HepG2 (cell line): Measurements from ENCODE around the gene CHMP1A. TPM values are rescaled to one million over a fixed set of nuclear protein-coding genes. Genes with fewer than 3 reads are reported as not detected.

ENCODE experiments used
- ATAC-seq: fragments of 200-7000 bp; cut with Tn5 transposase; 3 replicates; pipeline ENCODE4 v1.9.1; 2020; ENCODE audit warnings: mild to moderate bottlenecking, moderate library complexity
- BruUV-seq: library from RNA; stranded (reverse); fragments of 400-500 nt; replicated peaks from 2 replicates; lab custom pipeline; 2021; lab: Mats Ljungman, UMichigan
- CTCF ChIA-PET: fragments of 300-600 bp; formaldehyde crosslinking; extraction: SDS; loops from one replicate; lab custom pipeline; 2021; ENCODE audit warnings: low total read pairs, inconsistent platforms, low intra/inter-chr PET ratio; lab: Yijun Ruan, JAX
- POLR2A ChIA-PET: fragments of 350-600 bp; sonication (Branson Sonifier 250); formaldehyde crosslinking; loops from one replicate; lab custom pipeline; 2020; ENCODE audit warnings: antibody characterized with exemption, inconsistent platforms; lab: Yijun Ruan, JAX
- DNase-seq: peaks from one replicate; pipeline ENCODE4 v3.0.0-alpha.2; 2015; ENCODE audit warnings: low spot score
- FAIRE-seq: peaks from 3 replicates; lab custom pipeline; 2011; peaks lifted over from hg19 to GRCh38; lab: Jason Lieb, UNC
- H2AFZ ChIP-seq: one replicate; pipeline ENCODE4 v1.6.1; 2011; ENCODE audit warnings: low read length, inconsistent platforms
- H3K27ac ChIP-seq: fragments of 300-600 bp; 3 replicates; pipeline ENCODE4 v1.8.0; 2011; ENCODE audit warnings: mixed run types, mild to moderate bottlenecking, mixed read lengths, low read length, inconsistent platforms; ENCODE audit not compliant: insufficient read depth; ENCODE audit errors: extremely low read length
- H3K27me3 ChIP-seq, 2 experiments: fragments of 200-600 bp in 1 of 2; 2 replicates in 1 of 2; 3 replicates in 1 of 2; pipeline versions ENCODE4 v1.6.0 to v1.8.0; 2011; ENCODE audit warnings: low read length in 2 of 2, mild to moderate bottlenecking in 2 of 2, moderate library complexity in 2 of 2, inconsistent platforms in 1 of 2; ENCODE audit not compliant: insufficient read depth in 2 of 2, control insufficient read depth in 1 of 2
- H3K36me3 ChIP-seq, 2 experiments: fragments of 200-600 bp in 1 of 2; replicated peaks in 1 of 2; 2 replicates in 1 of 2; 3 replicates in 1 of 2; pipeline versions ENCODE4 v1.5.1 to v1.8.0; 2011; ENCODE audit warnings: low read length in 2 of 2, inconsistent platforms in 1 of 2; ENCODE audit not compliant: insufficient read depth in 2 of 2, control insufficient read depth in 1 of 2
- H3K4me1 ChIP-seq: 2 replicates; pipeline ENCODE4 v1.5.1; 2012; ENCODE audit warnings: low read length, inconsistent platforms; ENCODE audit not compliant: insufficient read depth
- H3K4me2 ChIP-seq: 2 replicates; pipeline ENCODE4 v1.6.0; 2011; ENCODE audit warnings: low read depth, low read length, inconsistent platforms
- H3K4me3 ChIP-seq, 3 experiments: fragments of 200-600 bp in 1 of 3; sonication (generic), shearing (Covaris generic) in 1 of 3; replicated peaks in 1 of 3; 2 replicates each; pipeline ENCODE4 v1.5.1; 2011 to 2016; ENCODE audit warnings: low read length in 3 of 3, inconsistent platforms in 2 of 3, low read depth in 2 of 3, mild to moderate bottlenecking in 2 of 3, control low read depth in 1 of 3, mixed read lengths in 1 of 3; ENCODE audit not compliant: insufficient read depth in 1 of 3
- H3K79me2 ChIP-seq: one replicate; pipeline ENCODE4 v1.6.1; 2011; ENCODE audit warnings: low read length, inconsistent platforms; ENCODE audit not compliant: insufficient read depth
- H3K9ac ChIP-seq: 2 replicates; pipeline ENCODE4 v1.6.0; 2011; ENCODE audit warnings: mild to moderate bottlenecking, low read depth, low read length, inconsistent platforms; ENCODE audit not compliant: insufficient read depth
- H3K9me3 ChIP-seq: 2 replicates; pipeline ENCODE4 v1.5.1; 2012; ENCODE audit warnings: mild to moderate bottlenecking, low read length
- H4K20me1 ChIP-seq: 2 replicates; pipeline ENCODE4 v1.6.0; 2011; ENCODE audit warnings: inconsistent platforms, mild to moderate bottlenecking, low read length, moderate library complexity; ENCODE audit not compliant: insufficient read depth
- AHR ChIP-seq: IDR thresholded peaks from 2 replicates; pipeline ENCODE4 v1.6.1; 2018; ENCODE audit warnings: missing genetic modification reagents, missing compliant biosample characterization
- FOXA1 ChIP-seq, 2 experiments: fragments of 450-650 bp in 1 of 2; sonication (generic) in 1 of 2; formaldehyde crosslinking in 1 of 2; IDR thresholded peaks; 2 replicates each; pipeline versions ENCODE4 v1.4.0 to v1.6.1; 2016 to 2020; ENCODE audit warnings: missing genetic modification reagents in 1 of 2
- GATA4 ChIP-seq: sonication (generic); IDR thresholded peaks from 2 replicates; pipeline ENCODE4 v1.6.1; 2016; ENCODE audit warnings: antibody characterized with exemption, low read depth, borderline replicate concordance
- MAFK ChIP-seq, 2 experiments: IDR thresholded peaks in 1 of 2; conservative IDR thresholded peaks in 1 of 2; 2 replicates each; pipeline ENCODE4 v1.6.1; 2011; ENCODE audit warnings: improper control_type of control experiment in 2 of 2, low read length in 2 of 2
- MTA3 ChIP-seq: sonication (generic); formaldehyde crosslinking; IDR thresholded peaks from 2 replicates; pipeline ENCODE4 v1.4.0; 2020; ENCODE audit warnings: missing genetic modification reagents
- NKX3-1 ChIP-seq: sonication (generic); formaldehyde crosslinking; IDR thresholded peaks from 2 replicates; pipeline ENCODE4 v1.5.0; 2020; ENCODE audit warnings: missing genetic modification reagents
- NRL ChIP-seq: sonication (generic); formaldehyde crosslinking; IDR thresholded peaks from 2 replicates; pipeline ENCODE4 v1.5.0; 2020; ENCODE audit warnings: missing genetic modification reagents, mild to moderate bottlenecking, moderate library complexity, borderline replicate concordance
- PHB2 ChIP-seq: fragments of 450-650 bp; IDR thresholded peaks from 2 replicates; pipeline ENCODE4 v1.6.1; 2018; ENCODE audit not compliant: partially characterized antibody
- XBP1 ChIP-seq: sonication (generic); formaldehyde crosslinking; IDR thresholded peaks from 2 replicates; pipeline ENCODE4 v1.5.0; 2020; ENCODE audit warnings: missing genetic modification reagents
- ZBTB38 ChIP-seq: sonication (generic); formaldehyde crosslinking; IDR thresholded peaks from 2 replicates; pipeline ENCODE4 v1.5.1; 2020; ENCODE audit warnings: mild to moderate bottlenecking, missing genetic modification reagents
- ZNF160 ChIP-seq: sonication (generic); formaldehyde crosslinking; IDR thresholded peaks from 2 replicates; pipeline ENCODE4 v1.8.0; 2022; ENCODE audit warnings: mild to moderate bottlenecking, inconsistent platforms, missing genetic modification reagents
- ZNF329 ChIP-seq: sonication (generic); formaldehyde crosslinking; IDR thresholded peaks from 2 replicates; pipeline ENCODE4 v1.9.0; 2021; ENCODE audit warnings: low read depth, mild to moderate bottlenecking, missing genetic modification reagents
- ZNF619 ChIP-seq: sonication (generic); formaldehyde crosslinking; IDR thresholded peaks from 2 replicates; pipeline ENCODE4 v1.4.0; 2020; ENCODE audit warnings: mild to moderate bottlenecking, missing genetic modification reagents
- WGBS: methylation state at CpG from one replicate; pipeline ENCODE4 v1.1.6; 2017; ENCODE audit warnings: low lambda C conversion rate; 5-methylcytosine and 5-hydroxymethylcytosine counted together
- in situ Hi-C: cut with HindIII; loops from 2 replicates; pipeline ENCODE4 v1.10.0; 2017; ENCODE audit warnings: low pct_unique_long_range_greater_than_20kb; ENCODE audit not compliant: extremely low pct_ligation_motif_present
- intact Hi-C: fragments of 100-400 bp; cut with micrococcal nuclease; formaldehyde crosslinking; loops from one replicate; pipeline ENCODE4 v1.10.0; 2022; ENCODE audit not compliant: unreplicated experiment
- polyA plus RNA-seq, 8 experiments: library from polyadenylated mRNA; depleted of rRNA in 3 of 8; stranded (reverse) in 7 of 8; unstranded in 1 of 8; fragments of >200 nt; fragmentation: Illumina TruSeq in 4 of 8; extraction: Trizol in 4 of 8; gene quantifications; 2 replicates each; pipeline versions ENCODE4 v1.2.1 to v1.2.3, GENCODE V29; 2011 to 2016; ENCODE audit warnings: low read depth in 4 of 8, missing spikeins in 1 of 8, mixed read lengths in 1 of 8; ENCODE audit not compliant: insufficient read depth in 1 of 8
- total RNA-seq, 5 experiments: library from RNA; depleted of rRNA; stranded (reverse); fragments of >200 nt; fragmentation: Illumina TruSeq; extraction: Trizol; gene quantifications; 2 replicates each; pipeline ENCODE4 v1.2.3, GENCODE V29; 2016; ENCODE audit warnings: low read depth in 1 of 5
- TF ChIP-seq, protein P1 (sequence below): sonication (generic); formaldehyde crosslinking; IDR thresholded peaks from 2 replicates; pipeline ENCODE4 v1.5.1; 2020; ENCODE audit warnings: mild to moderate bottlenecking, missing genetic modification reagents, moderate library complexity
- TF ChIP-seq, protein P2 (sequence below): sonication (generic); formaldehyde crosslinking; IDR thresholded peaks from 2 replicates; pipeline ENCODE4 v1.5.0; 2020; ENCODE audit warnings: mild to moderate bottlenecking, missing genetic modification reagents

Gene CHMP1A
- total and polyA plus RNA-seq, 2 of the 13 experiments (the other 11 are each of a cell fraction or from before 2014, with no cell fraction given), result 69.4 to 73.3 TPM

DNA sequence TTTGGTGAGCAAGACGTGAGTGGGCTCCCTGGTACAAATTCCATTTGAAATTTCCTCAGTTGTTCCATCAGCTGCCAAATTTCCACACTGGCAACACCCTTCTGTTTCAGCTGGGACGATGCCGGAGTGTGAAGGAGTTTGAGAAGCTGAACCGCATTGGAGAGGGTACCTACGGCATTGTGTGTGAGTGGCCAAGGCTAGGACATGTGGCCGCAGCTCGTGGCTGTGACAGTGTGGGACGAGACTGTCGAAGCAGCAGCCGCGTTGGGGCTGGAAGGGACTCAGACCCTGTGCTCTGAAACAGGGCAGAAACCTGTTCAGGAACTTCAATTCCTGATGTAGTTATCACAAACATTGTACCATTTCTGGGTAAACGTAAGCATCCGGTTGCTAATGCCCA is 31.6 kb upstream of the CHMP1A start:
- Histone ChIP-seq H4K20me1 (no peaks in the 10 kb centered on the region), H3K9ac (no peak overlapping the region), H3K4me1 (peaks cover 76% of the 10 kb centered on the region), H3K27ac (no peak overlapping the region), H3K4me2 (no peak overlapping the region), H3K9me3 (peaks cover 15% of the 10 kb centered on the region), H3K4me3 (no peak overlapping the region), H2AFZ (no peak overlapping the region), H3K79me2 (no peaks in the 10 kb centered on the region), H3K27me3 (no peaks in the 10 kb centered on the region), H3K36me3 (no peaks in the 10 kb centered on the region)
- DNase-seq (no peak), FAIRE-seq (no peak), ATAC-seq (no peak)
- intact Hi-C loops (no loop called here), in situ Hi-C loops (no loop called here)
- no TSS peak for BruUV-seq
- ChIA-PET CTCF (no interaction called here), POLR2A (interaction anchor here (3.2 kb wide), 1 partner anchor 11 kb away, joined by 20 read pairs; no protein-coding TSS in a partner anchor)
- 95% methylated on average over 13 of the region's 13 CpGs for WGBS
- TF ChIP-seq MTA3 (CRISPR knock-in tag), result no peak
- no peak for TF ChIP-seq ZNF619 (CRISPR knock-in tag)
- TF ChIP-seq ZBTB38 (CRISPR knock-in tag), result 0 out of 2 replicates have a peak, but pooled peaks have one; percentile 40
- TF ChIP-seq, protein P1, sequence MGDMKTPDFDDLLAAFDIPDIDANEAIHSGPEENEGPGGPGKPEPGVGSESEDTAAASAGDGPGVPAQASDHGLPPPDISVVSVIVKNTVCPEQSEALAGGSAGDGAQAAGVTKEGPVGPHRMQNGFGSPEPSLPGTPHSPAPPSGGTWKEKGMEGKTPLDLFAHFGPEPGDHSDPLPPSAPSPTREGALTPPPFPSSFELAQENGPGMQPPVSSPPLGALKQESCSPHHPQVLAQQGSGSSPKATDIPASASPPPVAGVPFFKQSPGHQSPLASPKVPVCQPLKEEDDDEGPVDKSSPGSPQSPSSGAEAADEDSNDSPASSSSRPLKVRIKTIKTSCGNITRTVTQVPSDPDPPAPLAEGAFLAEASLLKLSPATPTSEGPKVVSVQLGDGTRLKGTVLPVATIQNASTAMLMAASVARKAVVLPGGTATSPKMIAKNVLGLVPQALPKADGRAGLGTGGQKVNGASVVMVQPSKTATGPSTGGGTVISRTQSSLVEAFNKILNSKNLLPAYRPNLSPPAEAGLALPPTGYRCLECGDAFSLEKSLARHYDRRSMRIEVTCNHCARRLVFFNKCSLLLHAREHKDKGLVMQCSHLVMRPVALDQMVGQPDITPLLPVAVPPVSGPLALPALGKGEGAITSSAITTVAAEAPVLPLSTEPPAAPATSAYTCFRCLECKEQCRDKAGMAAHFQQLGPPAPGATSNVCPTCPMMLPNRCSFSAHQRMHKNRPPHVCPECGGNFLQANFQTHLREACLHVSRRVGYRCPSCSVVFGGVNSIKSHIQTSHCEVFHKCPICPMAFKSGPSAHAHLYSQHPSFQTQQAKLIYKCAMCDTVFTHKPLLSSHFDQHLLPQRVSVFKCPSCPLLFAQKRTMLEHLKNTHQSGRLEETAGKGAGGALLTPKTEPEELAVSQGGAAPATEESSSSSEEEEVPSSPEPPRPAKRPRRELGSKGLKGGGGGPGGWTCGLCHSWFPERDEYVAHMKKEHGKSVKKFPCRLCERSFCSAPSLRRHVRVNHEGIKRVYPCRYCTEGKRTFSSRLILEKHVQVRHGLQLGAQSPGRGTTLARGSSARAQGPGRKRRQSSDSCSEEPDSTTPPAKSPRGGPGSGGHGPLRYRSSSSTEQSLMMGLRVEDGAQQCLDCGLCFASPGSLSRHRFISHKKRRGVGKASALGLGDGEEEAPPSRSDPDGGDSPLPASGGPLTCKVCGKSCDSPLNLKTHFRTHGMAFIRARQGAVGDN (CRISPR knock-in tag), result peak; percentile 36
- TF ChIP-seq NKX3-1 (CRISPR knock-in tag), result no peak
- no peak for TF ChIP-seq ZNF329 (CRISPR knock-in tag)
- no peak for TF ChIP-seq XBP1 (CRISPR knock-in tag)
- TF ChIP-seq GATA4, result no peak
- TF ChIP-seq FOXA1 (IDR thresholded peaks at IDR 0.05), result no peak
- no peak for TF ChIP-seq FOXA1 (CRISPR knock-in tag; IDR thresholded peaks at IDR 0.05)
- no peak for TF ChIP-seq ZNF160 (CRISPR knock-in tag)
- no peak for TF ChIP-seq NRL (CRISPR knock-in tag)
- TF ChIP-seq PHB2, result no peak
- peak; percentile 24; the same call in 1 of the 2 replicates for TF ChIP-seq AHR (CRISPR knock-in tag)
- TF ChIP-seq MAFK (conservative IDR thresholded peaks at IDR 0.05 in 1 of 2, IDR thresholded peaks at IDR 0.05 in 1 of 2; ENCODE audit: low read length in 2 of 2), result no peak
- TF ChIP-seq, protein P2, sequence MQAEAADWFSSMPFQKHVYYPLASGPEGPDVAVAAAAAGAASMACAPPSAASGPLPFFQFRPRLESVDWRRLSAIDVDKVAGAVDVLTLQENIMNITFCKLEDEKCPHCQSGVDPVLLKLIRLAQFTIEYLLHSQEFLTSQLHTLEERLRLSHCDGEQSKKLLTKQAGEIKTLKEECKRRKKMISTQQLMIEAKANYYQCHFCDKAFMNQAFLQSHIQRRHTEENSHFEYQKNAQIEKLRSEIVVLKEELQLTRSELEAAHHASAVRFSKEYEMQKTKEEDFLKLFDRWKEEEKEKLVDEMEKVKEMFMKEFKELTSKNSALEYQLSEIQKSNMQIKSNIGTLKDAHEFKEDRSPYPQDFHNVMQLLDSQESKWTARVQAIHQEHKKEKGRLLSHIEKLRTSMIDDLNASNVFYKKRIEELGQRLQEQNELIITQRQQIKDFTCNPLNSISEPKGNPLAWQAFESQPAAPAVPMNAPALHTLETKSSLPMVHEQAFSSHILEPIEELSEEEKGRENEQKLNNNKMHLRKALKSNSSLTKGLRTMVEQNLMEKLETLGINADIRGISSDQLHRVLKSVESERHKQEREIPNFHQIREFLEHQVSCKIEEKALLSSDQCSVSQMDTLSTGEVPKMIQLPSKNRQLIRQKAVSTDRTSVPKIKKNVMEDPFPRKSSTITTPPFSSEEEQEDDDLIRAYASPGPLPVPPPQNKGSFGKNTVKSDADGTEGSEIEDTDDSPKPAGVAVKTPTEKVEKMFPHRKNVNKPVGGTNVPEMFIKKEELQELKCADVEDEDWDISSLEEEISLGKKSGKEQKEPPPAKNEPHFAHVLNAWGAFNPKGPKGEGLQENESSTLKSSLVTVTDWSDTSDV (CRISPR knock-in tag), result no peak
